Transverse colon (tissue), 4 donors: Measurements from ENCODE around the gene ARVCF. TPM values are rescaled to one million over a fixed set of nuclear protein-coding genes. Genes with fewer than 3 reads are reported as not detected.

Experiments used
- DNase-seq: peaks from one replicate; pipeline ENCODE4 v3.0.0-alpha.2; 2019
- H3K27ac ChIP-seq, 4 donors: fragments of 200-600 bp; sonication (generic); 2 replicates each; pipeline ENCODE4 v1.5.1; 2016 to 2018; ENCODE audit warnings: inconsistent platforms in 4 of 4
- H3K27me3 ChIP-seq: fragments of 200-600 bp; sonication (generic); 2 replicates; pipeline ENCODE4 v1.5.1; 2017; ENCODE audit warnings: inconsistent platforms
- H3K36me3 ChIP-seq, 4 donors: fragments of 200-600 bp; sonication (generic); 2 replicates each; pipeline ENCODE4 v1.5.1; 2017 to 2019; ENCODE audit warnings: inconsistent platforms in 4 of 4
- H3K4me1 ChIP-seq, 4 donors: fragments of 200-600 bp; sonication (generic); 2 replicates each; pipeline ENCODE4 v1.5.1; 2017 to 2020; ENCODE audit warnings: inconsistent platforms in 4 of 4
- H3K4me3 ChIP-seq, 4 donors: fragments of 200-600 bp; sonication (generic); 1 replicate in 1 of 4; 2 replicates in 3 of 4; pipeline versions ENCODE4 v1.5.1 to v1.6.1; 2017 to 2019; ENCODE audit warnings: inconsistent platforms in 4 of 4
- H3K9me3 ChIP-seq, 2 donors: fragments of 200-600 bp; sonication (generic); 2 replicates each; pipeline ENCODE4 v1.5.1; 2017 to 2019; ENCODE audit warnings: inconsistent platforms in 2 of 2
- EP300 ChIP-seq: sonication (generic); formaldehyde crosslinking; IDR thresholded peaks from one replicate; pipeline ENCODE4 v1.6.1; 2017; ENCODE audit warnings: antibody characterized with exemption, low read depth
- POLR2A ChIP-seq: fragments of 450-650 bp; IDR thresholded peaks from one replicate; pipeline ENCODE4 v1.6.1; 2016; ENCODE audit warnings: antibody characterized with exemption, mild to moderate bottlenecking, moderate library complexity
- POLR2AphosphoS5 ChIP-seq, 3 donors: sonication (generic); formaldehyde crosslinking; IDR thresholded peaks; one replicate each; pipeline ENCODE4 v1.6.1; 2016; ENCODE audit warnings: antibody characterized with exemption in 3 of 3
- WGBS, 2 donors: methylation state at CpG; one replicate each; pipeline ENCODE4 v1.1.5; 2018; ENCODE audit warnings: low coverage in 1 of 2; 5-methylcytosine and 5-hydroxymethylcytosine counted together
- in situ Hi-C, 4 donors: fragments of 200-750 bp; cut with MboI; loops; one replicate each; pipeline versions ENCODE4 v1.15.0 to v1.15.1; 2017; ENCODE audit warnings: low sequenced_read_pairs in 3 of 4, low pct_ligation_motif_present in 1 of 4, low pct_unique_long_range_greater_than_20kb in 1 of 4
- intact Hi-C: fragments of 100-400 bp; cut with DNase I; formaldehyde crosslinking; loops from one replicate; pipeline ENCODE4 v1.15.1; 2023; ENCODE audit warnings: low total_unique reads
- total RNA-seq, 4 donors: library from RNA; depleted of rRNA; stranded (reverse); fragments of >200 nt; gene quantifications; one replicate each; pipeline ENCODE4 v1.1.0, GENCODE V29; 2016
- TF ChIP-seq, protein P1 (sequence below), 5 experiments: fragments of 200-600 bp in 3 of 5; fragments of 450-650 bp in 2 of 5; sonication (generic) in 3 of 5; IDR thresholded peaks; 1 replicate in 2 of 5; 2 replicates in 3 of 5; pipeline ENCODE4 v1.5.1; 2016 to 2017; ENCODE audit warnings: antibody characterized with exemption in 5 of 5, inconsistent platforms in 3 of 5, mild to moderate bottlenecking in 2 of 5, moderate library complexity in 1 of 5

ARVCF gene
- total RNA-seq, 4 donors from 2014 or later, result 15.3 to 81.6 (median 19.3) TPM

DNA sequence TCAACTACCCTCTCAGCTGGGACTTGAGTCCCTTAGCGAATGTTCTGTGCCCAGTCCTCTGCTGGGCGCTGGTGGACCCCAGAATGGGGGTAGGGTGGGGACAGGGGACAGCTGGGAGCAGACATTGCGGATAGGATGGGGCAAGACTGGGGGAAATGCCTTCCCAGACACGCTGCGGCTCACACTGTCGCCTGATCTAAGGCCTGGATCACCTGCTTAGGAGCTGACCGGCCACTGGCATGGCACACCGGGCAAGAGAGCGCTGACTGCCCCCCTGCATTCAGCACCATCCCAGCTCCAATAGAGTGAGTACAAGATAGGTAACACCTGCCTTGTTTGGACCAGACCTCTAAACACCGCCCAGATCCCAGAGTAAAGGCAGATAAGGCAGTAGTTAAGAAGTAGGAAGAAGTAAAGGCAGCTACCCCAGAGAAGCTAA, 1.4 kb downstream of the ARVCF start:
- WGBS, 2 donors, result 89% methylated on average over 10 of the region's 10 CpGs; no CpG with 5 or more reads in 1 of the 2 donors
- H3K4me3 ChIP-seq, result no peak overlapping the region
- no peak for DNase-seq
- intact Hi-C loops, result no loop called here
- in situ Hi-C loops, result no loop called here
- no peaks in the 10 kb centered on the region for H3K9me3 ChIP-seq
- no peak for TF ChIP-seq POLR2A
- TF ChIP-seq, protein P1, sequence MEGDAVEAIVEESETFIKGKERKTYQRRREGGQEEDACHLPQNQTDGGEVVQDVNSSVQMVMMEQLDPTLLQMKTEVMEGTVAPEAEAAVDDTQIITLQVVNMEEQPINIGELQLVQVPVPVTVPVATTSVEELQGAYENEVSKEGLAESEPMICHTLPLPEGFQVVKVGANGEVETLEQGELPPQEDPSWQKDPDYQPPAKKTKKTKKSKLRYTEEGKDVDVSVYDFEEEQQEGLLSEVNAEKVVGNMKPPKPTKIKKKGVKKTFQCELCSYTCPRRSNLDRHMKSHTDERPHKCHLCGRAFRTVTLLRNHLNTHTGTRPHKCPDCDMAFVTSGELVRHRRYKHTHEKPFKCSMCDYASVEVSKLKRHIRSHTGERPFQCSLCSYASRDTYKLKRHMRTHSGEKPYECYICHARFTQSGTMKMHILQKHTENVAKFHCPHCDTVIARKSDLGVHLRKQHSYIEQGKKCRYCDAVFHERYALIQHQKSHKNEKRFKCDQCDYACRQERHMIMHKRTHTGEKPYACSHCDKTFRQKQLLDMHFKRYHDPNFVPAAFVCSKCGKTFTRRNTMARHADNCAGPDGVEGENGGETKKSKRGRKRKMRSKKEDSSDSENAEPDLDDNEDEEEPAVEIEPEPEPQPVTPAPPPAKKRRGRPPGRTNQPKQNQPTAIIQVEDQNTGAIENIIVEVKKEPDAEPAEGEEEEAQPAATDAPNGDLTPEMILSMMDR (IDR thresholded peaks at IDR 0.05), result no peak
- no peak for TF ChIP-seq EP300
- TF ChIP-seq POLR2AphosphoS5 (IDR thresholded peaks at IDR 0.05), result no peak
- peaks cover 6 to 17% (median 16%) of the 10 kb centered on the region in 4 donors for H3K4me1 ChIP-seq
- no peaks in the 10 kb centered on the region for H3K36me3 ChIP-seq
- H3K27me3 ChIP-seq, result peaks cover 17% of the 10 kb centered on the region
- H3K27ac ChIP-seq, result peak overlapping the region; percentile 2 to 55 (median 24)

DNA sequence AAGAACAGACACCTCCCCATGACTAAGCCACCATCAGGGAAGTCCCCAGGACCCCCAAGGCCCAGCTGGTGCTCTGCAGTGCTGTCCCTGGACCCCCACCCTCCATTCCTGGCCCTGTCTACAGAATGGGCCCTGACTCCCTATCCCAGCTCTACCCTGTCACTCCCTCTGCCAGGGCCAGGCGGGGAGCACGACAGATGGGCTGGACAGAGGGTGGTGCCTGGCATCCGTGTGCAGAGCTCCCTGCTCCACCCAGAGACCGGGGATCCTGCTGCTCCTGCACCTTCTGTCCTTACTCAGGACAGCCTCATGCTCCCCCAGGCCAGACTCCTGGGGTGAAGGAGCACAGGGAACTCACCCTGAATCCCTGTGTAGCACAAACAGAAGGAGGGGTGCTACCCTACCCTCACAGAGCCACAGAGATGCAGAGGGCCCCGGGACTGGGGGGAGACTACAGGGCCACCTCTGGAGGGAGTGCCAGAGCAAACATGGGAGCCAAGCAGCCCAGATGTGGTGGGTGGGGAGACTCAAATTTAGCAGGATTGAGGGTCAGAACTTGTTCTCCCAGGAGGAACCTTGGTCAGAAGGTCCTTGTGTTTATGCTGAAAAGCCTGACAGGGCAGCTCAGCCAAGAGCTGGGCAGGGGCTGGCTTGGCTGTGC, 2.0 kb downstream of the ARVCF start:
- Histone ChIP-seq H3K27ac (peak overlapping the region; percentile 2 to 55 (median 24)), H3K4me3 (no peak overlapping the region), H3K27me3 (peaks cover 17% of the 10 kb centered on the region), H3K9me3 (no peaks in the 10 kb centered on the region), H3K4me1 (peaks cover 5 to 15% (median 14%) of the 10 kb centered on the region in 4 donors), H3K36me3 (no peaks in the 10 kb centered on the region)
- in situ Hi-C loops, result no loop called here
- intact Hi-C loops, result no loop called here
- DNase-seq, result no peak
- TF ChIP-seq POLR2A (no peak), EP300 (no peak), POLR2AphosphoS5 (IDR thresholded peaks at IDR 0.05) (no peak)
- TF ChIP-seq, protein P1 (IDR thresholded peaks at IDR 0.05), result no peak
- WGBS, 2 donors, result 56% methylated on average over 4 of the region's 5 CpGs; no CpG with 5 or more reads in 1 of the 2 donors

DNA sequence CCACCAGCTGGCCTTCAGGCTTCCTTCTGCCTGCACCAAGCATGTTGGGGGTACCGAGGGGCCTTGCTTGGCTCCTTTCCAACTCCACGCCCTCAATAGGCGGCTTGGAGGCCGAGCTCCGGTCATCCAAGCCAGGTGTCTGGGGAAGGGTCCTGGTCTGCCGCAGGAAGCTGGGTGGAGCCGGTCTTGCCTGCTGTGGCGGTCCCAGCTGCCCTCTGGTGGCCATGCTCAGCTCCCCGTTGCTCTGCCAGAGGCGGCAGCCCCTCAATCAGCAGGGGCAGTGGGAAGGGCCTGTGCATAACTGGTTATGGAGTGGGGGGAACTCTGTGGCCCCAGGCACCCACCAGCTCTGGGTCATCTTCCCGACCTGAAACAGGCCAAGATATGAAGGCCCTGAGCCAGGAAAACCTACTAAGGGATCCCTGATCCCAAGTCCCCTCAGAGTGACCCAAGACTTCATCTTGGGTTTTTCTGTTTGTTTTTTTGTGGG, 3.2 kb downstream of the ARVCF start:
- no peak overlapping the region for H3K4me3 ChIP-seq
- intact Hi-C loops (loop anchor here (2.0 kb wide), 1 partner anchor 43 kb away; no protein-coding TSS in a partner anchor), in situ Hi-C loops (no loop called here)
- no peaks in the 10 kb centered on the region for H3K36me3 ChIP-seq
- no peaks in the 10 kb centered on the region for H3K9me3 ChIP-seq
- peaks cover 5 to 15% (median 14%) of the 10 kb centered on the region in 4 donors for H3K4me1 ChIP-seq
- 17% methylated on average over 3 of the region's 11 CpGs; no CpG with 5 or more reads in 1 of the 2 donors for WGBS, 2 donors
- H3K27me3 ChIP-seq, result peaks cover 17% of the 10 kb centered on the region
- peak; percentile 38 for DNase-seq
- H3K27ac ChIP-seq, result no peak overlapping the region
- TF ChIP-seq POLR2A, result no peak
- TF ChIP-seq, protein P1 (IDR thresholded peaks at IDR 0.05), result peak; percentile 46 to 73 (median 56)

DNA sequence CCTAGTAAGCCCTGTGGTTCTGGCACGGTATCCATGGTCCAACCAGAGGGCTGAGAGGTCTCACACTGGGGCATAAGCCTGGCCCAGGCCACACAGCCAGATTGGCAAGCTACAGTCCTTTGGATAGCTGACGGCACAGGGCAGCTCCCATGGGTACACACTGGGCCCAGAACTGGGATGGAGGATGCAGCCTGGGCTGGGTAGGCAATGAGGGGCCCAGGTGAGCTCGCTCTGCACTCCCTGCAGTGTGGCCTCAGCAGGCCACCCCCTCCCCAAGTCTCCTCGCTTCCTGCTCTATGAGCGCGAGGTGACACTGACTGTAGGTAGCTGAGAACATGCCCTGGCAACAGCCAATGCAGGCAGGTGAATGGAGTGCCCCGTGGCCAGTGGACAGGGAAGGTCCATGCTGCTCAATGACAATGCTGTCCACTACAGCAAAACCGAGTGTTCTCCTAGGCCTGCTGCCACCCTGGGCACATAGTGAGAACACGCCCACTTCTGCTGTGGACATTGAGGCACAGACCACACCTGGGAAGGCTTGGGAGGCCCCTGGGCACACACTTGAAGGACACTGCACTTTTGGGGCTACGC, 3.8 kb downstream of the ARVCF start:
- H3K4me1 ChIP-seq, result peaks cover 5 to 15% (median 14%) of the 10 kb centered on the region in 4 donors
- no peaks in the 10 kb centered on the region for H3K9me3 ChIP-seq
- no peak for DNase-seq
- no peak overlapping the region for H3K27ac ChIP-seq
- WGBS, 2 donors, result 87% methylated on average over 5 of the region's 10 CpGs; no CpG with 5 or more reads in 1 of the 2 donors
- TF ChIP-seq EP300 (no peak), POLR2A (no peak), POLR2AphosphoS5 (IDR thresholded peaks at IDR 0.05) (no peak)
- TF ChIP-seq, protein P1 (IDR thresholded peaks at IDR 0.05), result no peak
- H3K36me3 ChIP-seq, result no peaks in the 10 kb centered on the region
- intact Hi-C loops, result loop anchor here (2.0 kb wide), 1 partner anchor 42 kb away; no protein-coding TSS in a partner anchor
- in situ Hi-C loops, result no loop called here
- peaks cover 16% of the 10 kb centered on the region for H3K27me3 ChIP-seq
- H3K4me3 ChIP-seq, result no peak overlapping the region
